Vagina (tissue), 2 donors: ENCODE results near the gene TRDN. TPM values are rescaled to one million over a fixed set of nuclear protein-coding genes. Genes with fewer than 3 reads are reported as not detected.

Source experiments
- DNase-seq, 2 donors: peaks; one replicate each; pipeline ENCODE4 v3.0.0-alpha.2; 2017; ENCODE audit errors: extremely low spot score in 2 of 2
- H3K27ac ChIP-seq: fragments of 200-600 bp; sonication (generic); one replicate; pipeline ENCODE4 v1.5.1; 2019
- H3K27me3 ChIP-seq: fragments of 200-600 bp; sonication (generic); one replicate; pipeline ENCODE4 v1.5.1; 2019
- H3K36me3 ChIP-seq, 2 donors: fragments of 200-600 bp; sonication (generic); one replicate each; pipeline ENCODE4 v1.5.1; 2017 to 2019
- H3K4me1 ChIP-seq: fragments of 200-600 bp; sonication (generic); one replicate; pipeline ENCODE4 v1.5.1; 2019
- H3K4me3 ChIP-seq, 2 donors: fragments of 200-600 bp; sonication (generic); 1 replicate in 1 of 2; 2 replicates in 1 of 2; pipeline ENCODE4 v1.5.1; 2016 to 2019
- H3K9me3 ChIP-seq: fragments of 200-600 bp; sonication (generic); one replicate; pipeline ENCODE4 v1.5.1; 2019
- POLR2A ChIP-seq, 2 donors: fragments of 450-650 bp; IDR thresholded peaks; one replicate each; pipeline ENCODE4 v1.6.1; 2017; ENCODE audit warnings: antibody characterized with exemption in 2 of 2, mild to moderate bottlenecking in 2 of 2, moderate library complexity in 2 of 2
- POLR2AphosphoS5 ChIP-seq, 2 donors: sonication (generic); formaldehyde crosslinking; IDR thresholded peaks; one replicate each; pipeline ENCODE4 v1.9.0; 2017; ENCODE audit warnings: antibody characterized with exemption in 2 of 2, mild to moderate bottlenecking in 2 of 2, low read depth in 1 of 2; ENCODE audit not compliant: insufficient read depth in 1 of 2
- intact Hi-C: fragments of 100-400 bp; cut with DNase I; formaldehyde crosslinking; loops from one replicate; pipeline ENCODE4 v1.15.1; 2023
- total RNA-seq: library from RNA; depleted of rRNA; stranded (reverse); fragments of >200 nt; gene quantifications from one replicate; pipeline ENCODE4 v1.2.3, GENCODE V29; 2016
- TF ChIP-seq, protein P1 (sequence below), 3 experiments: fragments of 450-650 bp in 2 of 3; fragments of 200-600 bp in 1 of 3; sonication (generic) in 1 of 3; IDR thresholded peaks; one replicate each; pipeline ENCODE4 v1.5.1; 2017 to 2019; ENCODE audit warnings: antibody characterized with exemption in 3 of 3, mild to moderate bottlenecking in 2 of 3, moderate library complexity in 2 of 3

TRDN gene
- total RNA-seq, 1 donor from 2014 or later: not detected

DNA sequence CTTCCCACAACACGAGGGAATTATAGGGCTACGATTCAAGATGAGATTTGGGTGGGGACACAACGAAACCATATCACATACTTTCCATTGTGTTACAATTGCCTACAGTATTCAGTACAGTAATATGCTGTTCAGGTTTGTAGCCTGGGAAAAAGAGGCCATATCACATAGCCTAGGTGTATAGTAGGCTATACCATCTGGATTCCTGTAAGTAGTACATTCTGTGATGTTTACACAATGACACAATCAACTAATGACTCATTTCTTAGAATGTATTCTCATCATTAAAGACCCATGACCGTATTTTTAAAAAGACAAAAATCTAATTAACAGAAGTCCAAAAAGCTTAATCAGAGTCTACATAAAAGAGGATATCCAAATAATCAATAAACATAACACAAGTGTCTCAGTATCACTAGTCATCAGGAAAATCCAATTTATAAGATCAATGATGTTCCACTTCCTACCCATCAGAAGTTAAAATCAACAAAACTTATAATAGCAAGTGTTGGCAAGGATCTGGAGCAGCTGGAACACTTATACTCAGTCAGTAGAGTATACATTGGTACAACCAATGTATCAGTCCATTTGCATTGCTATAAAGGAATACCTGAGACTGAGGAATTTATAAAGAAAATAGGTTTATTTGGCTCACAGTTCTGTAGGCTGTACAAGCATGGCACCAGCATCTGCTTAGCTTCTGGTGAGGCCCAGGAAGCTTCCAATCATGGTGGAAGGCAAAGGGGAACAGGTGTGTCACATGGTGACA is 424.8 kb downstream of the TRDN start:
- H3K4me3 ChIP-seq: no peak overlapping the region
- intact Hi-C loops: no loop called here
- no peaks in the 10 kb centered on the region for H3K9me3 ChIP-seq
- H3K27ac ChIP-seq: no peak overlapping the region
- H3K4me1 ChIP-seq: no peaks in the 10 kb centered on the region
- TF ChIP-seq, protein P1, sequence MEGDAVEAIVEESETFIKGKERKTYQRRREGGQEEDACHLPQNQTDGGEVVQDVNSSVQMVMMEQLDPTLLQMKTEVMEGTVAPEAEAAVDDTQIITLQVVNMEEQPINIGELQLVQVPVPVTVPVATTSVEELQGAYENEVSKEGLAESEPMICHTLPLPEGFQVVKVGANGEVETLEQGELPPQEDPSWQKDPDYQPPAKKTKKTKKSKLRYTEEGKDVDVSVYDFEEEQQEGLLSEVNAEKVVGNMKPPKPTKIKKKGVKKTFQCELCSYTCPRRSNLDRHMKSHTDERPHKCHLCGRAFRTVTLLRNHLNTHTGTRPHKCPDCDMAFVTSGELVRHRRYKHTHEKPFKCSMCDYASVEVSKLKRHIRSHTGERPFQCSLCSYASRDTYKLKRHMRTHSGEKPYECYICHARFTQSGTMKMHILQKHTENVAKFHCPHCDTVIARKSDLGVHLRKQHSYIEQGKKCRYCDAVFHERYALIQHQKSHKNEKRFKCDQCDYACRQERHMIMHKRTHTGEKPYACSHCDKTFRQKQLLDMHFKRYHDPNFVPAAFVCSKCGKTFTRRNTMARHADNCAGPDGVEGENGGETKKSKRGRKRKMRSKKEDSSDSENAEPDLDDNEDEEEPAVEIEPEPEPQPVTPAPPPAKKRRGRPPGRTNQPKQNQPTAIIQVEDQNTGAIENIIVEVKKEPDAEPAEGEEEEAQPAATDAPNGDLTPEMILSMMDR (IDR thresholded peaks at IDR 0.05): no peak
- TF ChIP-seq POLR2AphosphoS5 (IDR thresholded peaks at IDR 0.05; ENCODE audit: insufficient read depth in 1 of 2, low read depth in 1 of 2) (no peak), POLR2A (IDR thresholded peaks at IDR 0.05) (no peak)
- H3K27me3 ChIP-seq: no peaks in the 10 kb centered on the region
- no peak for DNase-seq
- H3K36me3 ChIP-seq: no peaks in the 10 kb centered on the region

GRCh38 chr6:123210645-123211044 is 426.1 kb downstream of the TRDN start:
- intact Hi-C loops: no loop called here
- H3K27me3 ChIP-seq: no peaks in the 10 kb centered on the region
- H3K4me1 ChIP-seq: no peaks in the 10 kb centered on the region
- no peak for DNase-seq
- no peak for TF ChIP-seq POLR2AphosphoS5 (IDR thresholded peaks at IDR 0.05; ENCODE audit: insufficient read depth in 1 of 2, low read depth in 1 of 2)
- no peak for TF ChIP-seq POLR2A (IDR thresholded peaks at IDR 0.05)
- TF ChIP-seq, protein P1 (IDR thresholded peaks at IDR 0.05): no peak
- H3K36me3 ChIP-seq: no peaks in the 10 kb centered on the region
- no peak overlapping the region for H3K4me3 ChIP-seq
- no peaks in the 10 kb centered on the region for H3K9me3 ChIP-seq
- no peak overlapping the region for H3K27ac ChIP-seq

GRCh38 chr6:123207967-123208510 is 428.7 kb downstream of the TRDN start:
- TF ChIP-seq POLR2A (IDR thresholded peaks at IDR 0.05) (no peak), POLR2AphosphoS5 (IDR thresholded peaks at IDR 0.05; ENCODE audit: insufficient read depth in 1 of 2, low read depth in 1 of 2) (no peak)
- TF ChIP-seq, protein P1 (IDR thresholded peaks at IDR 0.05): no peak
- intact Hi-C loops: no loop called here
- Histone ChIP-seq H3K4me1 (no peaks in the 10 kb centered on the region), H3K27ac (no peak overlapping the region), H3K4me3 (no peak overlapping the region), H3K27me3 (no peaks in the 10 kb centered on the region), H3K36me3 (no peaks in the 10 kb centered on the region), H3K9me3 (no peaks in the 10 kb centered on the region)
- DNase-seq: no peak

DNA sequence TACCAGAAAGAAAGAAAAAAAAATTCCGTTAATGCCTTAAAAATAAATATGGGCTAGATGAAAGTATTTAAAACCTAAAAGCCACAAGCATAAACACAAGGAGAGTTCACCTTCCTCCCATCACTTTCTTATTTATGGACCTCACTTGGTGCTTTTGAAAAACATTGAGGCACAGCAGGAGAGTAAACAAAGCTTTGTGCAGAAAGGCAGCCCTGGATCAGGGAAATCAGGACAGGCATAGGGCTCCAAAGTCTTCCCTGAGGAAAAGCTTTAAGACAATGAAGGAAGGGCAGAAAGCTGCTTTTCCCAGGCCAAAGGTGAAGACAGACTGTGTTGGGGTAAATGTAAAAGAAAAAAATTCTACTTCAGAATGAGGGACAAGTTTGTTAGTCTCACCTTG is 432.8 kb downstream of the TRDN start:
- DNase-seq: no peak
- TF ChIP-seq POLR2AphosphoS5 (IDR thresholded peaks at IDR 0.05; ENCODE audit: insufficient read depth in 1 of 2, low read depth in 1 of 2) (no peak), POLR2A (IDR thresholded peaks at IDR 0.05) (no peak)
- TF ChIP-seq, protein P1 (IDR thresholded peaks at IDR 0.05): no peak
- intact Hi-C loops: no loop called here

GRCh38 chr6:123201869-123202372 is 434.8 kb downstream of the TRDN start:
- Histone ChIP-seq H3K9me3 (no peaks in the 10 kb centered on the region), H3K4me1 (no peaks in the 10 kb centered on the region), H3K36me3 (no peaks in the 10 kb centered on the region), H3K27ac (no peak overlapping the region), H3K4me3 (no peak overlapping the region), H3K27me3 (no peaks in the 10 kb centered on the region)
- DNase-seq: no peak
- TF ChIP-seq POLR2AphosphoS5 (IDR thresholded peaks at IDR 0.05; ENCODE audit: insufficient read depth in 1 of 2, low read depth in 1 of 2) (no peak), POLR2A (IDR thresholded peaks at IDR 0.05) (no peak)
- TF ChIP-seq, protein P1 (IDR thresholded peaks at IDR 0.05): no peak
- intact Hi-C loops: no loop called here

More for the DNA sequence above, 432.8 kb downstream of the TRDN start:
- no peak overlapping the region for H3K27ac ChIP-seq
- H3K9me3 ChIP-seq: no peaks in the 10 kb centered on the region
- H3K36me3 ChIP-seq: no peaks in the 10 kb centered on the region
- no peak overlapping the region for H3K4me3 ChIP-seq
- no peaks in the 10 kb centered on the region for H3K27me3 ChIP-seq
- H3K4me1 ChIP-seq: no peaks in the 10 kb centered on the region
